Measurements from ENCODE around the gene KRT15.

KRT15 gene

GRCh38 chr17:41518789-41519449 is at the start of gene KRT15:
KRT15 (minus strand) TSS chr17:41518890; CDS start chr17:41518827, 63 bp downstream.
- no peak for DNase-seq (ENCODE audit: low read depth)

DNA sequence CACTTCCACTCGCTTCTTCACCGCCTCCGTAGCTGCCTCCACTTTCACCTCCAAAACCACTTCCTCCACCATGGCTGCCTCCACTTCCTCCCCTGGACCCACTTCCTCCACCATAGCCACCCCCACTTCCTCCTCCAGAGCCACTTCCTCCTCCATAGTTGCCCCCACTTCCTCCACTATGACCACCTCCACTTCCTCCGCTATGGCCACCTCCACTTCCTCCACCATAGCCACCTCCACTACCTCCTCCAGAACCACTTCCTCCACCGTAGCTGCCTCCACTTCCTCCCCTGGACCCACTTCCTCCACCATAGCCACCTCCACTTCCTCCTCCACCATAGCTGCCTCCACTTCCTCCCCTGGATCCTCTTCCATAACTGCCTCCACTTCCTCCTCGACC is 48.6 kb upstream of the KRT15 start:
- no peak for DNase-seq (ENCODE audit: low read depth)

DNA sequence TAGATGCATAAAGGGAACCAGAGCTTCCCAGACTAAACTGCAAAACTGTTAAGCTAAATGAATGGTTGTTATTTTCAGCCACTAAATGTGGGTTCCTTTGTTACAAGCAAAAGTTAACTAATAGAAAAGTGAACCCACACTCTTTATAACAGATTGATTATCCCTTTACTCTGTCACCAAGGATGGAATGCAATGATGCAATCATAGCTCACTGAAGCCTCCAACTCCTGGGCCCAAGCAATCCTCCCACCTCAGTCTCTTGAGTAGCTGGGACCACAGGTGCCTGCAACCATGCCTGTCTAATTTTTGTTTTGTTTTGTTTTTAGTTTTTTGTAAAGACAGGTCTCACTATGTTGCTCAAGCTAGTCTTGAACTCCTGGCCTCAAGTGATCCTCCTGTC is 46.6 kb upstream of the KRT15 start:
- DNase-seq (ENCODE audit: low read depth), result no peak

DNA sequence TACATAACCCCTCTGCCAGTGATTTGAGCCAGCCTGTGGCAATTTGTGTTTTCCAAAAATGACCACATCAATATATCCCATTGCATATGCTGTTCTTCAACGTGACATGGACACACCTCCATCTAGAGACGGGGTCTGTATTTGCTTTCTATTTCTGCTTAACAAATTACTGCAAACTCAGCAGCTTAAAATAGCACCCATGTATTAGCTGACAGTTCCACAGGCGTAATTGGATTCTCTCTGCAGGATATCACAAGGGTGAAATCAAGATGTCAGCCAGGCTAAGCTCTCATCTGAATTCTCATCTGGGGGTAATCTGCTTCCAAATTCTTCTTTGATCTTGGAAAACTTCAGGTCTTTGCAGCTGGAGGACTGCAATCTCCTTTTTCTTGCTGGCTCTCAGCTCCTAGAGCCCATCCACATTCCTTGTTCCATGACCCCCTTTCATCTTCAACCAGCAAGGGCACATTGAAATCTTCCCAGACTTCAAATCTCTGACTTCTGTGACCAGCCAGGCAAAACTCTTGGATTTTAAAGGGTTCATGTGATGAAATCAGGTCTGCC is 45.0 kb upstream of the KRT15 start:
- DNase-seq (ENCODE audit: low read depth), result no peak

DNA sequence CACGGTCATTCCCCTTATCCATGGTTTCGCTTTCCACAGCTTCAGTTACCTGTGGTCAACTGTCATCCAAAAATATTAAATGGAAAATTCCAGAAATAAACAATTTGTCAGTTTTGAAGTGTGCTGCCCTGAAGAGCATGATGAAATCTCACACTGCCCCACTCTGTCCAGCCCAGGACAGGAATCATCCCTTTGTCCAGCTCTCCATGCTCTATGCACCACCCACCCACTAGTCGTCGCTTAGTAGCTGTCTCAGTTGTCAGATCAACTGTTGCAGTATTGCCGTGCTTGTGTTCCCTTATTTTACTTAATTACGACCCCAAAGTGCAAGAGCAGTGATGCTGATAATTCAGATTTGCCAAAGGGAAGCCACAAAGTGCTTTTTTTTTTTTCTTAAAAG is 42.9 kb upstream of the KRT15 start:
- DNase-seq (ENCODE audit: low read depth), result no peak

DNA sequence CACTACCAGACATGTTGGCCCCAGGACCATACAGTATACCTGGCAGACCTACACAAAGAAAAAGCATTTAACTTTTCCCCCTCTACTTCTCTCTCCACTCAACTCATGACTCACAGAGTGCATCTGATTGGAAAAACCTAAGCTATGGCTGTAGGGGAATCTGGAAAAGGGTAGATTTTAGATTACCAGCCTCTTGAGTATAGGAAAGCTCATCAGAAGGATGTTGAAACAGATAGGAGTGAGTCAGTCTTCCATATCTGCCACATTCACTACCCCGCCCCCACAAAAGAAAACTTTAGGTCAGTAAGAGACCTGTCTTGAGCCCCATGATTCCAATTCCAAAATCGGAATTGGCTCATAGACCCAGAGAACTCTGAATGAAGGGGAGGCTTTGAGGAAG is 40.9 kb upstream of the KRT15 start:
- no peak for DNase-seq (ENCODE audit: low read depth)

- DNase-seq (ENCODE audit: low read depth), result no peak
Observed at GRCh38 chr17:41556931-41557330, 38.2 kb upstream of the KRT15 start.

GRCh38 chr17:41556306-41556705 is 37.6 kb upstream of the KRT15 start:
- no peak for DNase-seq (ENCODE audit: low read depth)

DNA sequence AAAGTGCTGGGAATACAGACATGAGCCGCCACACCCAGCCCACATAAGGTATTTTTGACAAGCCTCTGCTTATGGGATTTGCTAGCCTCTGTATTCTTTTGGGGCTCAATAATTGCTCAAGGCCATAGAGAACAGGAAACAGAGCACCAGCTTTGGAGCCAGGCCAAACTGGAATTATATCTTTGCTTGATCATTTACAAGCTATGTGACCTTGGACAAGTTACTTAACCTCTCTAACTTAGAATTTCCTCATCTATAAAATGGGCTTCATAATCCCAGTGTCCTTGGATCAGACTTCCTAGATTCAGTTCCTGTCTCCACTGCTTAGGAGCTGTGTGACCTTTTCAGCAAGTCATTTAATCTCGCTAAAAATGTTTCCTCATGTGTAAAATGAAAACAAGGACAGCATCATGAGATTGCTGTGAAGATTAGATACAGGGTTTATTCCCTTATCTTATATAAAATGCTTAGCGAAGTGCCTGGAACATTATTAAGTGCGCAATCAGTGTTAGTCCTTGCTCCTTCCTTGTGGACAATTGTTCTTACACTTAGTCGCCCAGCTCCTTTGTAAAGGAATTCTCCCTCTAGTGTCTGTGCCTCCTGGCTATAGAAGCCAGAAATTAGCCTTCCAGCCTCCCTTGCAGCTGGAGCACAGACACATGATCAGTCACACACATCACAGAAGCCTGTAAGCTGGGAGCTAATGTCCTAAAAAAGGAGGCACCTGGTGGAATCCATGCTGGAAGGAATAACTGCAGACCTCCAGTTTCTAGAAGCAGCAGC is 36.6 kb upstream of the KRT15 start:
- no peak for DNase-seq (ENCODE audit: low read depth)

DNA sequence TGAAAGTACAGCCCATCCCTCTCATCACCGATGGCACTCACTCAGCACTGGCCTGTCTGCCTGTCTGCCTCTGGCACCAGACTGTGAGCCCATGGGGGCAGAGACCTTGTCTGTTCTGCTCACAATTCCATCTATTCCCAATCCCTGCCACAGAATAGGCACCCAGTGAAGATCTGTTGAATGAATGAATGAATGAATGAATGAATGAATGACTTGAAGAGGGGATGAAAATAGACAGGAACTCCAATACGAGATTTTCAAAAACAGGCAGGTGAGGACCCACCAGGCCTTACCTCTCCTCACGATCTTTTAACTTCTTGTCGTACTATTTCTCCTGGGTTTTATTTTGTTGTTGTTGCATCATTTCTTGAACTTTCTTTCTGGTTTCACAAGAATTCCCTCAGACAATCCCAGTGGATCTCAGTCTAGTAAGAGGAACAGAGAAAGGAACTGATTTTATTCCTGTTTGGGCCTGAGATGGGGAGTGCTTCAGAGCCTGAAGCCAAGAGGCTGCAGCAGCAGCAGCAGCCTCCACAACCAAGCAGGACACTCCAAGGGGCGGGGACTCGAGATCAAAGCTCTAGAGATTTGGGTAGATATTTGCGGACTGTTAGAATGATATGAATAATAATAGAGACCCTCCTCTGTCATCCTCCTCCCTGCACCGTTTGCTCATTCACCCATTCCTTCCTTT is 35.4 kb upstream of the KRT15 start:
- no peak for DNase-seq (ENCODE audit: low read depth)

- DNase-seq (ENCODE audit: low read depth), result no peak
Observed at GRCh38 chr17:41553176-41553575, 34.5 kb upstream of the KRT15 start.

DNA sequence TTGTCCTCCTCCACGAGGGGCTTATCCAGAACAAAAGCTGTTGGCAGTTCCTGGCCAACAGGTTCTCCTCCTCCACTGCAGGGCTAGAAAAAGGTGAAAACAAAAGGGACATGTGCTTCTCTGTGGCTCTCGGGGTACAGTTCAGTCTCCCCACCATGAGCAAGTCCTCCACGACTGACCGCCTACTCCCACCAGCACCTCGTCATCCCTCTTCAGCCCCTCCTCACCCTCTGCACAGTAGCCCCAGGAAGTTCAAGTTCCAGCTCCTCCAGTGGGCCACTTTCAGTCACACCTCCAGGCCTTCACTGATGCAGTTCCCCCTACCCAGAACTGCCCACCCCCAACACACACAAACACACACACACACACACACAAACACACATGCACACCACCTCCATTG is 33.8 kb upstream of the KRT15 start:
- no peak for DNase-seq (ENCODE audit: low read depth)

DNA sequence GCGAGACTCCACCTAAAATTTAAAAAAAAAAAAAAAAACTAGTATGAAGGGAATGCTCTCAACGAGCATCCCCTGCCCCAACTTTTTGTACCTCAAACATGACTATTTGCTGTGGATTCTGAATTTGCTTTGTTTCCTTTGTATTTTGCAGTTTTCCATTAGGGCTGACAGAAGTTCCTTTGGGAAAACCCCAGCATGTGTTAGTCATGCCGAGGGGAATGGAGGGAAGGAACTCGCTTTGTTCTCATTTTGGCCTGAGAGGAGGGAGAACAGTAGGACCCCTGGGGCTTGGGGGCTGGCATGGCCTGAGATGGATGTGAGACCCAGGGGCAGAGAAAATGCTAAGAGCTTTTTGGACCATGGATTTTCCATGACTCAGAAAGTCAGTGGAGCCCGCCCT is 32.7 kb upstream of the KRT15 start:
- DNase-seq (ENCODE audit: low read depth), result no peak

GRCh38 chr17:41549596-41550039 is 30.9 kb upstream of the KRT15 start:
- no peak for DNase-seq (ENCODE audit: low read depth)

DNA sequence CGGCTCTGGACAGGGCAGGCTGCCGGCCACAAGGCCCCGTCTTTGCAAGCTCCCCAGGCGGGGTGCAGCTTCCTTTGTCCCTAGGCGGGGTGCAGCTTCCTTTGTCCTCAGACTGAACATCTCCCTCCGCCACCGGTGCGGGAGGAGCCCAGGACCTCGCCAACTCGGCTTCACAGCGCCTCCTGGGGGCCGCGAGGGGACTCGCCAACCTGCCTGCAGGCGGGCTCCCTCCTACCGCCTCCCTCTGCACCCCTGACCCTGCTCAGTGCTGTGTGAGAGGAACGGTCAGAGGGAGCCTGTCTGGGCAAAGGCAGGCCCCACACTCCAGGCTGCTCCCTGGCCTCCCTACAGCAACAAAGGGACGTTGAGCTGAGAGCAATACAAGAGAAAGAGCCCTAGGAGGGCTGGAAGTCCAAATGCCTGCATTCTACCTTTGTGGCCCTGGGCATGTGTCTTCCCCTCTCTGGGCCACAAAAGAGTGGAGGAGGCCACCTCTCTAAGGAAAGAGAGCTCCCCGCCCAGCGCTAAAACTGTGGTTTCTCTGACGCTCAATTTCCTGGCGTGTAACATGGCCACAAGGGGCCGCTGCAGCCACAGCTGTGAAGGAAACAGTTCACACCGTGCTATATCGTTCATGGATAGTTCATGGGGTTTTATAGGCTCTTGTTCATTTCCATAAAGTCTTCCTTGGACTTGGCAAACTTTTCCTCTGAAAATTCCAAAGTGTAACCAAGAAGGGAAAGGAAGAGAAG is 30.3 kb upstream of the KRT15 start:
- peak; percentile 54 for DNase-seq (ENCODE audit: low read depth)

- peak; percentile 88 for DNase-seq (ENCODE audit: low read depth)
Observed at GRCh38 chr17:41547921-41548843, 29.5 kb upstream of the KRT15 start.

- DNase-seq (ENCODE audit: low read depth), result no peak
Observed at GRCh38 chr17:41547378-41547841, 28.7 kb upstream of the KRT15 start.

- DNase-seq (ENCODE audit: low read depth), result no peak
Observed at GRCh38 chr17:41546819-41547218, 28.1 kb upstream of the KRT15 start.

DNA sequence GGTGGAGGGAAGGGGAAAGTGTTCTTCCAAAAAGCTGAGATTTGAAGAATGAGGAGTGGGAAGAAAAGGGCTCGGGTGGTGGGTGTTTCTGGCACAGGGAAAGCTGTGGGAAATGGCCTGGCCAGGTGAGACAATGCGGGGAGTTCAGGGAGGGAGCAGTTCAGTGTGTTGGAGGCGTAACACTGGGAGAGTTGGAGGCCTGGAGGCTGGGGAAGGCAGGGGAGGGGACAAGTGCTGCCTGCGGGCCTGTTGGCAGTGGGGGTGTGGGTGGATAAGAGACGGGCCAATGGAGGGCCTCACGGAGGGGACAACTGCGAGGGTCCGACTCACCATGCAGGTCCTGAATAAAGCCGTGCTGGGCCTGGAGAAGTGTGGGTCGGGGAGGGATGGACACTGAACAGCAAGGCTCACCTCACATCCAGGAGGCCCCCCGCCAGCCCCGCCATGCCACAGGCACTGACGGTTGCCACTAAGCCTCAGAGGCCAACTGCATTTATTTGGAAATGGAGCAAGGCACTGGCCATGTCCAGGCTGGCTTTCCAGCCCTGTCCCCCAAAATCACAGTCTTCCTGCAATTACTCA is 27.2 kb upstream of the KRT15 start:
- DNase-seq (ENCODE audit: low read depth), result no peak

GRCh38 chr17:41544935-41545334 is 26.2 kb upstream of the KRT15 start:
- DNase-seq (ENCODE audit: low read depth), result no peak
